Breast epithelium (tissue), 3 donors: ENCODE measurements around the gene NUP62CL.

Experiments used
- CTCF ChIP-seq, 3 donors: fragments of 450-650 bp; IDR thresholded peaks; one replicate each; pipeline ENCODE4 v1.5.1; 2016 to 2017; ENCODE audit warnings: antibody characterized with exemption in 3 of 3, mild to moderate bottlenecking in 3 of 3, moderate library complexity in 3 of 3
- POLR2AphosphoS5 ChIP-seq, 3 donors: sonication (generic); formaldehyde crosslinking; IDR thresholded peaks; one replicate each; pipeline ENCODE4 v1.6.1; 2017; ENCODE audit warnings: antibody characterized with exemption in 3 of 3

GRCh38 chrX:107154787-107155620 lies 51.2 kb downstream of the NUP62CL start:
- no peak for TF ChIP-seq POLR2AphosphoS5 (IDR thresholded peaks at IDR 0.05)
- TF ChIP-seq CTCF (IDR thresholded peaks at IDR 0.05) = no peak
